ENCODE results near the gene PCCA. TPM values are rescaled to one million over a fixed set of nuclear protein-coding genes. Genes with fewer than 3 reads are reported as not detected.

The PCCA gene
- total RNA-seq, 1 experiment from 2014 or later, result 39.9 TPM

GRCh38 chr13:100526318-100527000 lies 437.6 kb downstream of the PCCA start:
- peaks cover 8% of the 10 kb centered on the region for H3K4me1 Mint-ChIP-seq (ENCODE audit: low read depth, unreplicated experiment)
- Histone ChIP-seq H3K36me3 (ENCODE audit: control insufficient read depth, insufficient read depth, low read length) (no peaks in the 10 kb centered on the region), H3K9me3 (no peaks in the 10 kb centered on the region), H3K4me3 (ENCODE audit: low read depth, low read length) (no peak overlapping the region), H3K27me3 (replicated peaks; ENCODE audit: control insufficient read depth, insufficient read depth, low read length) (no peaks in the 10 kb centered on the region), H3K4me1 (peaks cover 8% of the 10 kb centered on the region)
- H3K4me3 Mint-ChIP-seq (ENCODE audit: unreplicated experiment), result no peak overlapping the region
- CTCF ChIA-PET, result interaction anchor here (1.1 kb wide), 1 partner anchor 47 kb away, joined by 3 read pairs; no protein-coding TSS in a partner anchor
- DNase-seq, result no peak
- POLR2A ChIA-PET, result no interaction called here
- intact Hi-C loops (cut with micrococcal nuclease; ENCODE audit: unreplicated experiment), result no loop called here
- no peaks in the 10 kb centered on the region for H3K27me3 Mint-ChIP-seq (ENCODE audit: insufficient read depth, unreplicated experiment)
- no peak overlapping the region for H3K27ac Mint-ChIP-seq (ENCODE audit: unreplicated experiment)
- peaks cover 24% of the 10 kb centered on the region for H3K36me3 Mint-ChIP-seq (ENCODE audit: insufficient read depth, unreplicated experiment)
- H3K9me3 Mint-ChIP-seq (ENCODE audit: unreplicated experiment), result no peaks in the 10 kb centered on the region
- TF ChIP-seq CTCF (IDR thresholded peaks at IDR 0.05; ENCODE audit: insufficient read depth in 1 of 2, low read depth in 1 of 2, low read length in 1 of 2, severe bottlenecking in 1 of 2, unreplicated experiment in 1 of 2), result no peak
- no TSS peak for BruUV-seq (replicated peaks)

- H3K27ac Mint-ChIP-seq (ENCODE audit: unreplicated experiment), result no peak overlapping the region
- no peaks in the 10 kb centered on the region for H3K9me3 Mint-ChIP-seq (ENCODE audit: unreplicated experiment)
Measured at GRCh38 chr13:100527644-100528043, 438.8 kb downstream of the PCCA start.

GRCh38 chr13:100528353-100528752 lies 439.5 kb downstream of the PCCA start:
- H3K27me3 Mint-ChIP-seq (ENCODE audit: insufficient read depth, unreplicated experiment), result no peaks in the 10 kb centered on the region
- Histone ChIP-seq H3K9me3 (no peaks in the 10 kb centered on the region), H3K4me3 (ENCODE audit: low read depth, low read length) (no peak overlapping the region), H3K36me3 (ENCODE audit: control insufficient read depth, insufficient read depth, low read length) (no peaks in the 10 kb centered on the region), H3K27me3 (replicated peaks; ENCODE audit: control insufficient read depth, insufficient read depth, low read length) (no peaks in the 10 kb centered on the region), H3K4me1 (peaks cover 8% of the 10 kb centered on the region)
- POLR2A ChIA-PET, result no interaction called here
- H3K4me1 Mint-ChIP-seq (ENCODE audit: low read depth, unreplicated experiment), result peaks cover 8% of the 10 kb centered on the region
- no peaks in the 10 kb centered on the region for H3K9me3 Mint-ChIP-seq (ENCODE audit: unreplicated experiment)
- no peak for TF ChIP-seq CTCF (IDR thresholded peaks at IDR 0.05; ENCODE audit: insufficient read depth in 1 of 2, low read depth in 1 of 2, low read length in 1 of 2, severe bottlenecking in 1 of 2, unreplicated experiment in 1 of 2)
- no peak overlapping the region for H3K4me3 Mint-ChIP-seq (ENCODE audit: unreplicated experiment)
- CTCF ChIA-PET, result no interaction called here
- no peak for DNase-seq
- BruUV-seq (replicated peaks), result no TSS peak
- no peak overlapping the region for H3K27ac Mint-ChIP-seq (ENCODE audit: unreplicated experiment)
- intact Hi-C loops (cut with micrococcal nuclease; ENCODE audit: unreplicated experiment), result no loop called here
- peaks cover 24% of the 10 kb centered on the region for H3K36me3 Mint-ChIP-seq (ENCODE audit: insufficient read depth, unreplicated experiment)

More at GRCh38 chr13:100527644-100528043, 438.8 kb downstream of the PCCA start:
- Histone ChIP-seq H3K36me3 (ENCODE audit: control insufficient read depth, insufficient read depth, low read length) (no peaks in the 10 kb centered on the region), H3K27me3 (replicated peaks; ENCODE audit: control insufficient read depth, insufficient read depth, low read length) (no peaks in the 10 kb centered on the region), H3K9me3 (no peaks in the 10 kb centered on the region), H3K4me1 (peaks cover 8% of the 10 kb centered on the region), H3K4me3 (ENCODE audit: low read depth, low read length) (no peak overlapping the region)
- POLR2A ChIA-PET, result no interaction called here
- Mint-ChIP-seq H3K4me1 (ENCODE audit: low read depth, unreplicated experiment) (peaks cover 8% of the 10 kb centered on the region), H3K4me3 (ENCODE audit: unreplicated experiment) (no peak overlapping the region), H3K36me3 (ENCODE audit: insufficient read depth, unreplicated experiment) (peaks cover 24% of the 10 kb centered on the region), H3K27me3 (ENCODE audit: insufficient read depth, unreplicated experiment) (no peaks in the 10 kb centered on the region)
- no TSS peak for BruUV-seq (replicated peaks)
- no peak for TF ChIP-seq CTCF (IDR thresholded peaks at IDR 0.05; ENCODE audit: insufficient read depth in 1 of 2, low read depth in 1 of 2, low read length in 1 of 2, severe bottlenecking in 1 of 2, unreplicated experiment in 1 of 2)
- no peak for DNase-seq
- CTCF ChIA-PET, result no interaction called here
- intact Hi-C loops (cut with micrococcal nuclease; ENCODE audit: unreplicated experiment), result no loop called here
